Stomach (tissue), 9 donors: Measurements from ENCODE around the gene LSM4. TPM values are rescaled to one million over a fixed set of nuclear protein-coding genes. Genes with fewer than 3 reads are reported as not detected.

Source experiments
- DNase-seq, 2 donors: peaks; one replicate each; pipeline versions ENCODE4 v3.0.0 to v3.0.0-alpha.2; 2013 to 2019
- H3K27ac ChIP-seq, 5 donors: fragments of 200-600 bp in 4 of 5; sonication (generic) in 4 of 5; one replicate each; pipeline ENCODE4 v1.5.1; 2013 to 2019; ENCODE audit warnings: mild to moderate bottlenecking in 1 of 5, moderate library complexity in 1 of 5
- H3K27me3 ChIP-seq, 3 donors: fragments of 200-600 bp; sonication (generic); one replicate each; pipeline ENCODE4 v1.5.1; 2017 to 2019; ENCODE audit warnings: mixed run types in 1 of 3
- H3K36me3 ChIP-seq, 4 donors: fragments of 200-600 bp; sonication (generic); 1 replicate in 3 of 4; 2 replicates in 1 of 4; pipeline ENCODE4 v1.5.1; 2016 to 2019
- H3K4me1 ChIP-seq, 4 donors: fragments of 200-600 bp; sonication (generic); one replicate each; pipeline ENCODE4 v1.5.1; 2016 to 2019
- H3K4me3 ChIP-seq, 4 donors: fragments of 200-600 bp; sonication (generic) in 3 of 4; one replicate each; pipeline ENCODE4 v1.5.1; 2016 to 2019; ENCODE audit warnings: mild to moderate bottlenecking in 1 of 4
- H3K9me3 ChIP-seq, 4 donors: fragments of 200-600 bp; sonication (generic); one replicate each; pipeline ENCODE4 v1.5.1; 2016 to 2019
- CTCF ChIP-seq, 7 experiments: fragments of 450-650 bp in 4 of 7; fragments of 200-600 bp in 3 of 7; sonication (generic) in 3 of 7; IDR thresholded peaks; one replicate each; pipeline ENCODE4 v1.5.1; 2016 to 2019; ENCODE audit warnings: antibody characterized with exemption in 7 of 7, control low read depth in 2 of 7, mild to moderate bottlenecking in 1 of 7
- EP300 ChIP-seq: sonication (generic); formaldehyde crosslinking; IDR thresholded peaks from one replicate; pipeline ENCODE4 v1.6.1; 2017; ENCODE audit warnings: antibody characterized with exemption
- POLR2A ChIP-seq, 4 donors: fragments of 450-650 bp; IDR thresholded peaks; one replicate each; pipeline ENCODE4 v1.6.1; 2016; ENCODE audit warnings: antibody characterized with exemption in 4 of 4, control low read depth in 2 of 4, mild to moderate bottlenecking in 1 of 4, moderate library complexity in 1 of 4
- POLR2AphosphoS5 ChIP-seq, 3 donors: sonication (generic); formaldehyde crosslinking; IDR thresholded peaks; one replicate each; pipeline ENCODE4 v1.6.1; 2016; ENCODE audit warnings: antibody characterized with exemption in 3 of 3
- WGBS, 5 donors: extraction: QIAGEN DNeasy Blood & Tissue Kit in 3 of 5; methylation state at CpG; one replicate each; pipeline versions ENCODE4 v1.1.5 to v1.1.7; 2013 to 2018; 5-methylcytosine and 5-hydroxymethylcytosine counted together
- intact Hi-C: fragments of 100-400 bp; cut with DNase I; formaldehyde crosslinking; loops from one replicate; pipeline ENCODE4 v1.15.1; 2023; ENCODE audit warnings: low total_unique reads
- polyA plus RNA-seq, 3 donors: library from polyadenylated mRNA; stranded (reverse); fragments of 200-250 nt; gene quantifications; one replicate each; pipeline ENCODE4 v1.2.3, GENCODE V29; 2013
- total RNA-seq, 5 donors: library from RNA; depleted of rRNA; stranded (reverse); fragments of >200 nt; gene quantifications; one replicate each; pipeline versions ENCODE4 v1.1.0 to v1.2.3, GENCODE V29; 2014 to 2016
- donor health status: healthy with polysubstance abuse.
- donor health status: Bipolar disorder and iron deficiency.
- donor health status: healthy.

The LSM4 gene
- total and polyA plus RNA-seq, 8 donors: 24.1 to 185 (median 139) TPM

- TF ChIP-seq EP300 (no peak), POLR2AphosphoS5 (IDR thresholded peaks at IDR 0.05) (peak in 2 of 3 donors; percentile 41 to 83), CTCF (IDR thresholded peaks at IDR 0.05) (no peak)
- intact Hi-C loops: no loop called here
- Histone ChIP-seq H3K36me3 (no peaks in the 10 kb centered on the region), H3K4me1 (peaks cover 43 to 63% (median 54%) of the 10 kb centered on the region in 4 donors), H3K9me3 (no peaks in the 10 kb centered on the region), H3K27ac (peak overlapping the region; percentile 47 to 98 (median 97)), H3K27me3 (no peaks in the 10 kb centered on the region), H3K4me3 (no peak overlapping the region)
- WGBS, 5 donors: 39 to 68% (median 43%) methylated on average over 5 to 18 of the region's 18 CpGs
- DNase-seq: peak; percentile 72 to 86
Observed at GRCh38 chr19:18300930-18301717, 21.8 kb downstream of the LSM4 start.

GRCh38 chr19:18299654-18300053, 23.2 kb downstream of the LSM4 start:
- 88 to 97% (median 96%) methylated on average over 9 of the region's 9 CpGs for WGBS, 5 donors
- Histone ChIP-seq H3K27me3 (no peaks in the 10 kb centered on the region), H3K36me3 (no peaks in the 10 kb centered on the region), H3K4me1 (peaks cover 29 to 48% (median 40%) of the 10 kb centered on the region in 4 donors), H3K4me3 (no peak overlapping the region), H3K27ac (peak overlapping the region in 2 of 5 donors; percentile 97 to 98), H3K9me3 (no peaks in the 10 kb centered on the region)
- intact Hi-C loops: no loop called here
- TF ChIP-seq CTCF (IDR thresholded peaks at IDR 0.05) (no peak), EP300 (no peak), POLR2AphosphoS5 (IDR thresholded peaks at IDR 0.05) (no peak), POLR2A (IDR thresholded peaks at IDR 0.05) (no peak)
- DNase-seq: no peak

GRCh38 chr19:18298601-18299000, 24.3 kb downstream of the LSM4 start:
- intact Hi-C loops: no loop called here
- DNase-seq: no peak
- Histone ChIP-seq H3K4me1 (peaks cover 21 to 44% (median 33%) of the 10 kb centered on the region in 4 donors), H3K27ac (peak overlapping the region in 2 of 5 donors; percentile 54 to 98), H3K27me3 (no peaks in the 10 kb centered on the region), H3K36me3 (no peaks in the 10 kb centered on the region), H3K9me3 (no peaks in the 10 kb centered on the region), H3K4me3 (no peak overlapping the region)
- TF ChIP-seq CTCF (IDR thresholded peaks at IDR 0.05) (no peak), POLR2A (IDR thresholded peaks at IDR 0.05) (no peak), EP300 (no peak), POLR2AphosphoS5 (IDR thresholded peaks at IDR 0.05) (no peak)
- 72 to 85% (median 78%) methylated on average over 6 of the region's 6 CpGs for WGBS, 5 donors

- peak overlapping the region in 2 of 5 donors; percentile 14 to 61 for H3K27ac ChIP-seq
- H3K4me1 ChIP-seq: peaks cover 22 to 44% (median 32%) of the 10 kb centered on the region in 4 donors
- H3K36me3 ChIP-seq: no peaks in the 10 kb centered on the region
- no peaks in the 10 kb centered on the region for H3K27me3 ChIP-seq
- no peaks in the 10 kb centered on the region for H3K9me3 ChIP-seq
- no peak for DNase-seq
- 41 to 66% (median 61%) methylated on average over 4 of the region's 4 CpGs for WGBS, 5 donors
- TF ChIP-seq CTCF (IDR thresholded peaks at IDR 0.05) (no peak), POLR2AphosphoS5 (IDR thresholded peaks at IDR 0.05) (peak in 1 of 3 donors; percentile 8)
- intact Hi-C loops: no loop called here
- no peak overlapping the region for H3K4me3 ChIP-seq
Observed at GRCh38 chr19:18297308-18297707, 25.6 kb downstream of the LSM4 start.
